Non-pigmented ciliary epithelial cell (primary cell): ENCODE results near the gene CCDC122.
"Not testable (repeated sequence)": the region's sequence is repeated elsewhere in the genome, so short reads cannot be mapped to it uniquely, and the experiment has no call there.

Experiments used
- DNase-seq: peaks from one replicate; pipeline ENCODE4 v3.0.0-alpha.2; 2010; ENCODE audit warnings: low read depth

The CCDC122 gene

GRCh38 chr13:43876366-43876765 is 3.2 kb downstream of the CCDC122 start:
- no peak for DNase-seq

GRCh38 chr13:43874504-43875092 is 4.9 kb downstream of the CCDC122 start:
- no peak for DNase-seq

GRCh38 chr13:43872181-43872580 is 7.4 kb downstream of the CCDC122 start:
- no peak for DNase-seq

GRCh38 chr13:43865892-43866291 is 13.6 kb downstream of the CCDC122 start:
- no peak for DNase-seq

- no peak for DNase-seq
Observed at GRCh38 chr13:43864921-43865320, 14.6 kb downstream of the CCDC122 start.

- no peak for DNase-seq
Observed at GRCh38 chr13:43861863-43862262, 17.7 kb downstream of the CCDC122 start.

- no peak for DNase-seq
Observed at GRCh38 chr13:43852923-43853404, 26.6 kb downstream of the CCDC122 start.

- DNase-seq: no peak
Observed at GRCh38 chr13:43850873-43851272, 28.7 kb downstream of the CCDC122 start.

- DNase-seq: no peak
Observed at GRCh38 chr13:43848001-43848649, 31.4 kb downstream of the CCDC122 start.

- DNase-seq: no peak
Observed at GRCh38 chr13:43846496-43847158, 32.9 kb downstream of the CCDC122 start.

GRCh38 chr13:43838909-43839308 is 40.6 kb downstream of the CCDC122 start:
- no peak for DNase-seq

GRCh38 chr13:43835701-43836100 is 43.8 kb downstream of the CCDC122 start:
- no peak for DNase-seq

- DNase-seq: no peak
Observed at GRCh38 chr13:43831088-43831487, 48.5 kb downstream of the CCDC122 start.

GRCh38 chr13:43830497-43830881 is 49.1 kb downstream of the CCDC122 start:
- no peak for DNase-seq

- not testable (repeated sequence) for DNase-seq
Observed at GRCh38 chr13:43824656-43825055, 54.9 kb downstream of the CCDC122 start.

- no peak for DNase-seq
Observed at GRCh38 chr13:43822969-43823368, 56.6 kb downstream of the CCDC122 start.

- DNase-seq: no peak
Observed at GRCh38 chr13:43816401-43816889, 63.1 kb downstream of the CCDC122 start.

- no peak for DNase-seq
Observed at GRCh38 chr13:43815204-43815603, 64.3 kb downstream of the CCDC122 start.

- DNase-seq: no peak
Observed at GRCh38 chr13:43808676-43809075, 70.9 kb downstream of the CCDC122 start.

- no peak for DNase-seq
Observed at GRCh38 chr13:43805681-43806128, 73.8 kb downstream of the CCDC122 start.

GRCh38 chr13:43805071-43805468 is 74.5 kb downstream of the CCDC122 start:
- DNase-seq: peak; percentile 90

- no peak for DNase-seq
Observed at GRCh38 chr13:43804461-43805070, 75.0 kb downstream of the CCDC122 start.

- no peak for DNase-seq
Observed at GRCh38 chr13:43802511-43802910, 77.0 kb downstream of the CCDC122 start.
